Sigmoid colon (tissue), 7 donors: Measurements from ENCODE around the gene NHERF1. TPM values are rescaled to one million over a fixed set of nuclear protein-coding genes. Genes with fewer than 3 reads are reported as not detected.

ENCODE experiments used
- DNase-seq: peaks from one replicate; pipeline ENCODE4 v3.0.0-alpha.2; 2019
- H3K27ac ChIP-seq, 4 donors: fragments of 200-600 bp; sonication (generic); one replicate each; pipeline ENCODE4 v1.5.1; 2016 to 2019; ENCODE audit warnings: mild to moderate bottlenecking in 1 of 4
- H3K27me3 ChIP-seq, 3 donors: fragments of 200-600 bp; sonication (generic); one replicate each; pipeline ENCODE4 v1.5.1; 2019; ENCODE audit warnings: mild to moderate bottlenecking in 1 of 3
- H3K36me3 ChIP-seq, 4 donors: fragments of 200-600 bp; sonication (generic); one replicate each; pipeline ENCODE4 v1.5.1; 2016 to 2019
- H3K4me1 ChIP-seq, 4 donors: fragments of 200-600 bp; sonication (generic); one replicate each; pipeline ENCODE4 v1.5.1; 2017 to 2019
- H3K4me3 ChIP-seq, 4 donors: fragments of 200-600 bp; sonication (generic); one replicate each; pipeline ENCODE4 v1.5.1; 2017 to 2019; ENCODE audit warnings: mild to moderate bottlenecking in 2 of 4, moderate library complexity in 1 of 4
- H3K9me3 ChIP-seq, 4 donors: fragments of 200-600 bp in 3 of 4; sonication (generic) in 3 of 4; one replicate each; pipeline versions ENCODE4 v1.5.1 to v1.6.1; 2013 to 2019
- EP300 ChIP-seq, 4 donors: sonication (generic); formaldehyde crosslinking; IDR thresholded peaks; one replicate each; pipeline ENCODE4 v1.6.1; 2017; ENCODE audit warnings: antibody characterized with exemption in 4 of 4
- POLR2A ChIP-seq, 2 donors: fragments of 450-650 bp; IDR thresholded peaks; one replicate each; pipeline ENCODE4 v1.6.1; 2016; ENCODE audit warnings: antibody characterized with exemption in 2 of 2, mild to moderate bottlenecking in 2 of 2, moderate library complexity in 2 of 2
- POLR2AphosphoS5 ChIP-seq, 4 donors: sonication (generic); formaldehyde crosslinking; IDR thresholded peaks; one replicate each; pipeline ENCODE4 v1.6.1; 2017; ENCODE audit warnings: antibody characterized with exemption in 4 of 4
- WGBS, 2 donors: extraction: QIAGEN DNeasy Blood & Tissue Kit; methylation state at CpG; one replicate each; pipeline ENCODE4 v1.1.7; 2013; 5-methylcytosine and 5-hydroxymethylcytosine counted together
- intact Hi-C: fragments of 100-400 bp; cut with DNase I; formaldehyde crosslinking; loops from one replicate; pipeline ENCODE4 v1.15.1; 2023
- polyA plus RNA-seq, 3 donors: library from polyadenylated mRNA; stranded (reverse); fragments of 200-250 nt; gene quantifications; one replicate each; pipeline ENCODE4 v1.2.3, GENCODE V29; 2013
- total RNA-seq, 4 donors: library from RNA; depleted of rRNA; stranded (reverse); fragments of >200 nt; gene quantifications; one replicate each; pipeline ENCODE4 v1.1.0, GENCODE V29; 2016
- TF ChIP-seq, protein P1 (sequence below), 4 experiments: fragments of 450-650 bp in 3 of 4; fragments of 200-600 bp in 1 of 4; IDR thresholded peaks; one replicate each; pipeline ENCODE4 v1.5.1; 2016 to 2019; ENCODE audit warnings: antibody characterized with exemption in 4 of 4, mild to moderate bottlenecking in 3 of 4, moderate library complexity in 2 of 4
- donor health status: healthy with polysubstance abuse.
- donor health status: Bipolar disorder and iron deficiency.
- donor health status: healthy.

Gene NHERF1
- total and polyA plus RNA-seq, 7 donors: 6.6 to 420 (median 12.5) TPM

DNA sequence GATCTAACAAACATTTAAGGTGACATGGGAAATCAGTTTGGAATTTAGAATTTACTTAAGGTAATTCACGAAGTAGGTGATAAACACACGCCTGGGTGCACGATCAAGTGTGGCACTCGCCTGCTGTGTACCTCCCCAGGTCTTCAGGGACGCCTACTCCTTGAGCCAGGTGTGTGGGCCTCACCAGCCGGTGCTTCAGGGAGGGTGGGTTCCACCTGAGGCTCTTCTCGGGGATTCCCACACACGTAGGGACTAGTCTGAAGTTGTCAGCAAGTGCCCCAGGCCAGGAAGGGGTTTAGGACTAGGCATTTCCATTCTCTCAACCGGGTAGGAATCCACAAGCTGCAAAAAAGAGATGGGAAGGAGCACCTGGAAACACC, 37.5 kb downstream of the NHERF1 start:
- intact Hi-C loops: no loop called here
- TF ChIP-seq EP300 (IDR thresholded peaks at IDR 0.05): no peak
- no peak for TF ChIP-seq POLR2AphosphoS5 (IDR thresholded peaks at IDR 0.05)
- TF ChIP-seq, protein P1, sequence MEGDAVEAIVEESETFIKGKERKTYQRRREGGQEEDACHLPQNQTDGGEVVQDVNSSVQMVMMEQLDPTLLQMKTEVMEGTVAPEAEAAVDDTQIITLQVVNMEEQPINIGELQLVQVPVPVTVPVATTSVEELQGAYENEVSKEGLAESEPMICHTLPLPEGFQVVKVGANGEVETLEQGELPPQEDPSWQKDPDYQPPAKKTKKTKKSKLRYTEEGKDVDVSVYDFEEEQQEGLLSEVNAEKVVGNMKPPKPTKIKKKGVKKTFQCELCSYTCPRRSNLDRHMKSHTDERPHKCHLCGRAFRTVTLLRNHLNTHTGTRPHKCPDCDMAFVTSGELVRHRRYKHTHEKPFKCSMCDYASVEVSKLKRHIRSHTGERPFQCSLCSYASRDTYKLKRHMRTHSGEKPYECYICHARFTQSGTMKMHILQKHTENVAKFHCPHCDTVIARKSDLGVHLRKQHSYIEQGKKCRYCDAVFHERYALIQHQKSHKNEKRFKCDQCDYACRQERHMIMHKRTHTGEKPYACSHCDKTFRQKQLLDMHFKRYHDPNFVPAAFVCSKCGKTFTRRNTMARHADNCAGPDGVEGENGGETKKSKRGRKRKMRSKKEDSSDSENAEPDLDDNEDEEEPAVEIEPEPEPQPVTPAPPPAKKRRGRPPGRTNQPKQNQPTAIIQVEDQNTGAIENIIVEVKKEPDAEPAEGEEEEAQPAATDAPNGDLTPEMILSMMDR (IDR thresholded peaks at IDR 0.05): no peak
- TF ChIP-seq POLR2A (IDR thresholded peaks at IDR 0.05): no peak
- Histone ChIP-seq H3K4me3 (no peak overlapping the region), H3K9me3 (no peaks in the 10 kb centered on the region), H3K36me3 (peaks cover 0 to 42% (median 4%) of the 10 kb centered on the region in 4 donors), H3K27me3 (no peaks in the 10 kb centered on the region), H3K27ac (no peak overlapping the region), H3K4me1 (peaks cover 0 to 2% (median 0%) of the 10 kb centered on the region in 4 donors)
- WGBS, 2 donors: 87 to 91% methylated on average over 9 of the region's 9 CpGs
- no peak for DNase-seq

DNA sequence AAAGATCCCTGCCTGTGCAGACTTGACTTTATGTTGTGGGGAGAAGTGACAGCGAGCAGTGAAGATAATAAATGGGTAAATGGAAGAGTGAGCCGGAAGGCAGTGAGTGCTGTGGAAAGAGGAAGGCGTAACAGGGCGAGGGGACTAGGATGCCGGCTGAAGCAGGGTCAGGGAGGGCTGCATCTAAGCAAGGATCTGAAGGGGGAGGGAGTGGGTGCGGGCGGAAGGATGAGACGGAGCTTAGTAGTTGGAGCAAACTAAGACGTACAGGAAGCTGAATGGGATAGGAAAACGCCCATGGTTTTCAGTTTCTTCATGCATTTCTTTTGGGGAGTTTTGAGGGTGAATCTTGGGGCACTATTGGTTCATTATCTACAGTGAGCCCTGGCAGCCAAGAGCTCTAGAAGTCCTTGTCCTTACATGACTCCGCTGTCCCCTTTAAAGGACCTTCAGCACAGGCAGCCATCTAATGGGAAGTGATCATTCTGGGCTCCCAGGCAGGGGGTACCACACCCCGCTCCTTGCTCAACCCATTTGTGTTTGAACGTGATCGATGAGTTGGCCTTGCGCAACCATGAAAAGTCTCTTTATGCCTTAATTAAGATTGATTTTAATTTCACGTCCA, 38.1 kb downstream of the NHERF1 start:
- peaks cover 0 to 44% (median 5%) of the 10 kb centered on the region in 4 donors for H3K36me3 ChIP-seq
- intact Hi-C loops: no loop called here

DNA sequence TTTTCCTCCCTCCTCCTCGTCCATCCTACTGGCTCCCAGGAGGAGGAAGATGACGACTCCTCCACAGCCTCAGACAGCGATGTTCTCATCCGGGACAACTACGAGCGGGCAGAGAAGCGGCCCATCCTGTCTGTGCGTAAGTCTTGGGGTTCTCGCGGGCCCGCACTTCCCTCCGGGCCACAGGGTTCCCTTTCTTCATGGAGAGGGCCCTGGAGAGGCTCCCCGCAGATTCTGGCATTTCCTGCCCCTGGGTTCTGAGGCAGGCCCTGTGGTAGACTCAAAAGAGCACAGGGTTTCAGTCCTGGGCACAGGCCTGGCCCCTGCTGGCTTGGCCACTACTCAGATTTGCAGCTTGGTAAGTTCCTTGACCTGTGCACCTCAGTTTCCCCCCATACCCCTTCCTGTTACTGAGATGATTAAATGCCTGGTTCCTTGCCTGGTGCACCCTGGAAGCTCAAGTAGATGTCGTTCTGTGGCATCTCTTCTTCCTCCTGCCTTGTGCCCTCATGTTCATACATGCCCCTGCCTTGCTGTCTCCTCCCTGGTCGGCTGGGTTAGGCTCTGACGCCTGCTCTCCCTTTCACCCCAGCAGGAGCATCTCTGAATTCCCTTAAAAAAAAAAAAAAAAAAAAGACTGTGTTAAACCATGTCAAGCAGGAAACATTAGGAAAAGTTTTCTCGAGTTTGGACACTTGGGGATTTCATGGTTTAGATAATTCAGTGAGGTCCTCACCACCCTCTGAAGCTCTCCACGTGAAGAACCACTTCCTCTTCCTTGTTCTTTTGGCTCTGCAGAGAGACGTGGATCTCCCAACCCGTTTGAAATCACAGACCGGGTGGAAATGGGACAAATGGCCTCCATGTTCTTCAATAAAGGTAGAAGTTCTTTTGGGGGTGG, 42.0 kb downstream of the NHERF1 start:
- intact Hi-C loops: loop anchor here (1.0 kb wide), 1 partner anchor 75 kb away; no protein-coding TSS in a partner anchor
- H3K27me3 ChIP-seq: no peaks in the 10 kb centered on the region
- H3K4me3 ChIP-seq: no peak overlapping the region
- TF ChIP-seq, protein P1 (IDR thresholded peaks at IDR 0.05): no peak
- no peak for TF ChIP-seq EP300 (IDR thresholded peaks at IDR 0.05)
- TF ChIP-seq POLR2A (IDR thresholded peaks at IDR 0.05): no peak
- TF ChIP-seq POLR2AphosphoS5 (IDR thresholded peaks at IDR 0.05): no peak
- DNase-seq: no peak
- H3K27ac ChIP-seq: no peak overlapping the region
- H3K36me3 ChIP-seq: peaks cover 0 to 58% (median 11%) of the 10 kb centered on the region in 4 donors
- no peaks in the 10 kb centered on the region for H3K9me3 ChIP-seq
- WGBS, 2 donors: 77 to 85% methylated on average over 21 of the region's 21 CpGs
- peaks cover 0 to 6% (median 0%) of the 10 kb centered on the region in 4 donors for H3K4me1 ChIP-seq

More for the DNA sequence above, 38.1 kb downstream of the NHERF1 start:
- Histone ChIP-seq H3K4me3 (no peak overlapping the region), H3K9me3 (no peaks in the 10 kb centered on the region), H3K27me3 (no peaks in the 10 kb centered on the region), H3K4me1 (peaks cover 0 to 6% (median 0%) of the 10 kb centered on the region in 4 donors), H3K27ac (no peak overlapping the region)
- DNase-seq: no peak
- TF ChIP-seq, protein P1 (IDR thresholded peaks at IDR 0.05): no peak
- TF ChIP-seq EP300 (IDR thresholded peaks at IDR 0.05): no peak
- no peak for TF ChIP-seq POLR2A (IDR thresholded peaks at IDR 0.05)
- TF ChIP-seq POLR2AphosphoS5 (IDR thresholded peaks at IDR 0.05): no peak
- WGBS, 2 donors: 74 to 91% methylated on average over 16 of the region's 16 CpGs

DNA sequence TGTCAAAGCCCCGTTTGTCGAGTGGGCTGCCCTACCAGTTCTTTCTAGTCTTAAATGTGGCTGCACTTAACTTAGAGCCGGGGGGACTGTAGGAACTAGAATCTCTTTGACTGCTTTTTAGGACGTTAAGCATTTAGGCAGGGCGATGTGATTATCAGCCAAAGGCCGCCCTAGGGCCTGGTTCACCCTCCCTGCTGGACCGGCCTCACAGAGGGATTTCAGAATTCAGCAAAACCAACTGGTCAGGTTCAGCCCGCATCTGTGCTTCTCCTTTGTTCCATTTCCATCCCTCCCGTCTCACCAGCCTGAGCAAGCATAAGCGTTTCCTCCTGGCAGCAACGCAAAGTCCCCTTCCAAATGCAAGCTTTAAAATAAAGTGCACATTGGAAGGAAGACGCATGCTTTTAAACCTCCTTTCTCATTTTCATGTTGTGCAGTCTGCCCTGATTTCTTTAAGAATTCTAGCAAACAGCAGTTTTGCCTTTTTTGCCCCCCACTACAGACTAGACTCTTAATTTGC, 44.2 kb downstream of the NHERF1 start:
- Histone ChIP-seq H3K4me3 (no peak overlapping the region), H3K27me3 (no peaks in the 10 kb centered on the region), H3K36me3 (peaks cover 0 to 73% (median 23%) of the 10 kb centered on the region in 4 donors), H3K9me3 (no peaks in the 10 kb centered on the region), H3K4me1 (peaks cover 0 to 6% (median 0%) of the 10 kb centered on the region in 4 donors), H3K27ac (no peak overlapping the region)
- 94 to 97% methylated on average over 12 of the region's 12 CpGs for WGBS, 2 donors
- TF ChIP-seq POLR2A (IDR thresholded peaks at IDR 0.05) (no peak), EP300 (IDR thresholded peaks at IDR 0.05) (no peak), POLR2AphosphoS5 (IDR thresholded peaks at IDR 0.05) (no peak)
- TF ChIP-seq, protein P1 (IDR thresholded peaks at IDR 0.05): no peak
- DNase-seq: no peak
- intact Hi-C loops: loop anchor here (1.0 kb wide), 1 partner anchor 70 kb away; no protein-coding TSS in a partner anchor
